Measurements from ENCODE around the gene GAN. TPM values are rescaled to one million over a fixed set of nuclear protein-coding genes. Genes with fewer than 3 reads are reported as not detected.

The GAN gene
- total and polyA plus RNA-seq, 2 donors (not counting 1 experiment from before 2014, with no cell fraction given), result 0.79 to 6.9 TPM

DNA sequence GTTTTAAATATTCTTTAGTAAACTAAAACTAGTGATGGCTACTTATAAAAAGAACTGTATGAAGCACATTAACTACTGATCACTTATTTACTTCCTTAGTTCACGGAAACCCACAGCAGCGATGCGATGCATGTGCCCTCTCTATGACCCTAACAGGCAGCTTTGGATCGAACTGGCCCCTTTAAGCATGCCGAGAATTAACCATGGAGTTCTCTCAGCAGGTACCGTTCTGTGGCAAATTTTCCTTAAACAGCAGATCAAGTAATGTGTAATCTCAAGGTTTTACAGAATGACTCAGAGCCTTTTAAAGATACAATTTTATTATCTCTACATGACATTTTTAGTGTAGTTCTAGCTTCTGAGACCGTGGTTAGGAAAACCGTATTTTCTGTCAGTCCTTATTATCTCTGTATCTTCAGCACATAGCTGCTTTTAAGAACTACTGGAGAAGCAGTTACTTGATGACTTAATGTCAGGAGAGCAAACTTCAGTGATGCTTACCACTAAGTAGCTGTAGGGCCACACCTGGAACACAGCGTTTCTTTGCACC lies 43.0 kb downstream of the GAN start:
- DNase-seq (no peak), ATAC-seq (ENCODE audit: low read depth) (no peak)
- H3K27me3 ChIP-seq (replicated peaks in 1 of 4; ENCODE audit: control extremely low read depth in 1 of 4, control insufficient read depth in 3 of 4, insufficient read depth in 4 of 4, low read length in 3 of 4), result no peaks in the 10 kb centered on the region
- 100% methylated on average over 6 of the region's 9 CpGs for WGBS (ENCODE audit: insufficient coverage)
- H3K9me3 Mint-ChIP-seq (ENCODE audit: insufficient read depth), result no peaks in the 10 kb centered on the region
- no peak overlapping the region for H3K4me3 Mint-ChIP-seq
- no peaks in the 10 kb centered on the region for H4K20me1 ChIP-seq (ENCODE audit: control insufficient read depth, insufficient read depth, low read length, poor library complexity, severe bottlenecking)
- intact Hi-C loops (cut with micrococcal nuclease), result no loop called here
- no peaks in the 10 kb centered on the region for H3K27me3 Mint-ChIP-seq
- H3K4me1 ChIP-seq (ENCODE audit: control insufficient read depth in 2 of 2, insufficient read depth in 2 of 2, low read length in 2 of 2), result no peaks in the 10 kb centered on the region
- no peak overlapping the region for H2AFZ ChIP-seq (ENCODE audit: insufficient read depth, low read depth, low read length, poor library complexity, severe bottlenecking)
- peaks cover 8 to 11% of the 10 kb centered on the region in 2 experiments for H3K36me3 ChIP-seq (replicated peaks in 1 of 2; ENCODE audit: control extremely low read depth in 1 of 2, control insufficient read depth in 1 of 2, extremely low read depth in 1 of 2, insufficient read depth in 2 of 2, low read length in 1 of 2)
- no peak overlapping the region for H3K27ac Mint-ChIP-seq
- H3K79me2 ChIP-seq (ENCODE audit: control insufficient read depth, insufficient read depth, low read length), result no peaks in the 10 kb centered on the region
- no peak for TF ChIP-seq EZH2 (IDR thresholded peaks at IDR 0.05; ENCODE audit: borderline replicate concordance, insufficient read depth, low read depth, low read length, poor library complexity, severe bottlenecking)
- TF ChIP-seq, protein P1, sequence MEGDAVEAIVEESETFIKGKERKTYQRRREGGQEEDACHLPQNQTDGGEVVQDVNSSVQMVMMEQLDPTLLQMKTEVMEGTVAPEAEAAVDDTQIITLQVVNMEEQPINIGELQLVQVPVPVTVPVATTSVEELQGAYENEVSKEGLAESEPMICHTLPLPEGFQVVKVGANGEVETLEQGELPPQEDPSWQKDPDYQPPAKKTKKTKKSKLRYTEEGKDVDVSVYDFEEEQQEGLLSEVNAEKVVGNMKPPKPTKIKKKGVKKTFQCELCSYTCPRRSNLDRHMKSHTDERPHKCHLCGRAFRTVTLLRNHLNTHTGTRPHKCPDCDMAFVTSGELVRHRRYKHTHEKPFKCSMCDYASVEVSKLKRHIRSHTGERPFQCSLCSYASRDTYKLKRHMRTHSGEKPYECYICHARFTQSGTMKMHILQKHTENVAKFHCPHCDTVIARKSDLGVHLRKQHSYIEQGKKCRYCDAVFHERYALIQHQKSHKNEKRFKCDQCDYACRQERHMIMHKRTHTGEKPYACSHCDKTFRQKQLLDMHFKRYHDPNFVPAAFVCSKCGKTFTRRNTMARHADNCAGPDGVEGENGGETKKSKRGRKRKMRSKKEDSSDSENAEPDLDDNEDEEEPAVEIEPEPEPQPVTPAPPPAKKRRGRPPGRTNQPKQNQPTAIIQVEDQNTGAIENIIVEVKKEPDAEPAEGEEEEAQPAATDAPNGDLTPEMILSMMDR (IDR thresholded peaks at IDR 0.05), result no peak
- H3K4me3 ChIP-seq (ENCODE audit: control extremely low read depth in 1 of 5, extremely low read depth in 1 of 5, insufficient read depth in 1 of 5, low read depth in 2 of 5, low read length in 4 of 5), result no peak overlapping the region
- ChIA-PET POLR2A (no interaction called here), CTCF (no interaction called here)
- H3K9ac ChIP-seq (ENCODE audit: low read length), result no peak overlapping the region
- H3K9me3 ChIP-seq (ENCODE audit: control extremely low read depth in 1 of 3, control insufficient read depth in 2 of 3, insufficient read depth in 1 of 3, low read length in 2 of 3), result no peaks in the 10 kb centered on the region
- H3K27ac ChIP-seq (ENCODE audit: low read length in 2 of 2), result no peak overlapping the region
- H3K4me1 Mint-ChIP-seq, result no peaks in the 10 kb centered on the region
- no peak overlapping the region for H3K4me2 ChIP-seq (replicated peaks; ENCODE audit: low read depth, low read length, poor library complexity, severe bottlenecking)

GRCh38 chr16:81358860-81359259 lies 44.1 kb downstream of the GAN start:
- CTCF ChIA-PET, result no interaction called here
- H3K9me3 ChIP-seq (ENCODE audit: control extremely low read depth in 1 of 3, control insufficient read depth in 2 of 3, insufficient read depth in 1 of 3, low read length in 2 of 3), result no peaks in the 10 kb centered on the region
- H3K9me3 Mint-ChIP-seq (ENCODE audit: insufficient read depth), result no peaks in the 10 kb centered on the region

More at GRCh38 chr16:81358860-81359259, 44.1 kb downstream of the GAN start:
- no peaks in the 10 kb centered on the region for H3K27me3 ChIP-seq (replicated peaks in 1 of 4; ENCODE audit: control extremely low read depth in 1 of 4, control insufficient read depth in 3 of 4, insufficient read depth in 4 of 4, low read length in 3 of 4)
- ATAC-seq (ENCODE audit: low read depth) (no peak), DNase-seq (no peak)
- no peaks in the 10 kb centered on the region for H3K27me3 Mint-ChIP-seq
- whole genome bisulfite sequencing (ENCODE audit: insufficient coverage), result no CpG with 5 or more reads among the region's 1 CpG
- peaks cover 8 to 14% of the 10 kb centered on the region in 2 experiments for H3K36me3 ChIP-seq (replicated peaks in 1 of 2; ENCODE audit: control extremely low read depth in 1 of 2, control insufficient read depth in 1 of 2, extremely low read depth in 1 of 2, insufficient read depth in 2 of 2, low read length in 1 of 2)
- no peak overlapping the region for H3K27ac Mint-ChIP-seq
- H4K20me1 ChIP-seq (ENCODE audit: control insufficient read depth, insufficient read depth, low read length, poor library complexity, severe bottlenecking), result no peaks in the 10 kb centered on the region
- intact Hi-C loops (cut with micrococcal nuclease), result no loop called here
- H3K9ac ChIP-seq (ENCODE audit: low read length), result no peak overlapping the region
- TF ChIP-seq EZH2 (IDR thresholded peaks at IDR 0.05; ENCODE audit: borderline replicate concordance, insufficient read depth, low read depth, low read length, poor library complexity, severe bottlenecking), result no peak
- TF ChIP-seq, protein P1 (IDR thresholded peaks at IDR 0.05), result no peak
- no peaks in the 10 kb centered on the region for H3K79me2 ChIP-seq (ENCODE audit: control insufficient read depth, insufficient read depth, low read length)
- no peak overlapping the region for H3K4me2 ChIP-seq (replicated peaks; ENCODE audit: low read depth, low read length, poor library complexity, severe bottlenecking)
- H3K4me1 ChIP-seq (ENCODE audit: control insufficient read depth in 2 of 2, insufficient read depth in 2 of 2, low read length in 2 of 2), result no peaks in the 10 kb centered on the region
- POLR2A ChIA-PET, result no interaction called here
- H2AFZ ChIP-seq (ENCODE audit: insufficient read depth, low read depth, low read length, poor library complexity, severe bottlenecking), result no peak overlapping the region
- no peak overlapping the region for H3K4me3 Mint-ChIP-seq
- H3K27ac ChIP-seq (ENCODE audit: low read length in 2 of 2), result no peak overlapping the region
- H3K4me3 ChIP-seq (ENCODE audit: control extremely low read depth in 1 of 5, extremely low read depth in 1 of 5, insufficient read depth in 1 of 5, low read depth in 2 of 5, low read length in 4 of 5), result no peak overlapping the region
- no peaks in the 10 kb centered on the region for H3K4me1 Mint-ChIP-seq
